Measurements from ENCODE around the gene SLC16A7. TPM values are rescaled to one million over a fixed set of nuclear protein-coding genes. Genes with fewer than 3 reads are reported as not detected.

SLC16A7 gene
- total RNA-seq, 1 donor from 2014 or later: 6.5 TPM

DNA sequence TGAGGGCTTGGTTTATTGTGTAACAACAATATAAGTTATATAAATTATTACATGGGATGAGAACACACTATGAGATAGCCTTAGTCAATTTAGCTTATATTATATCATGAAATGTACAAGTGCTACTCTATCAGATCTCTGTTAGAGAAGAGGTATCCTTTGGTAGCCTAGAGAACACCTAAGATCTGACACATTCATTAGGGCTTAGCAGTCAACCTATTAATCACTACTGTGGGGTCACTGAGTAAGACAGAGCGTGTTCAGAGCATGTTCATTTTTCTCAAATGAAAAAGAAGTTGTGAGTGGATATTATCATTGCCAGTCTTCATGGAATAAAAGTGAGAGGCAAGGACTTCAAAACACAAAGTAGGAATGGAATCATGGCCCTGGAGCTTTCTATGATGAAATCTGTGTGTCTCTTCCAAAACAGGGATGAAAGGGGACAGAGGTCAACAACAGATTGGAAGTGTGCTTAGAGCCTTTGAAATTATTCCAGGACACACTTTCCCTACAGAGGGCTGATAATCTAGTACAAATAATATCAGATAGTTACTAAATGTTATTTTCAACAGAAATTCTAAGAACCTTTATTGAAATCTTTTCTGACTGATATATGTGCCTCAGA is 114.3 kb downstream of the SLC16A7 start:
- no peak overlapping the region for H3K27ac Mint-ChIP-seq
- H3K9me3 Mint-ChIP-seq (ENCODE audit: low read depth): peaks cover 5% of the 10 kb centered on the region
- no peaks in the 10 kb centered on the region for H3K27me3 Mint-ChIP-seq
- no peak overlapping the region for H3K4me3 Mint-ChIP-seq (ENCODE audit: low read depth)
- TF ChIP-seq, protein P1, sequence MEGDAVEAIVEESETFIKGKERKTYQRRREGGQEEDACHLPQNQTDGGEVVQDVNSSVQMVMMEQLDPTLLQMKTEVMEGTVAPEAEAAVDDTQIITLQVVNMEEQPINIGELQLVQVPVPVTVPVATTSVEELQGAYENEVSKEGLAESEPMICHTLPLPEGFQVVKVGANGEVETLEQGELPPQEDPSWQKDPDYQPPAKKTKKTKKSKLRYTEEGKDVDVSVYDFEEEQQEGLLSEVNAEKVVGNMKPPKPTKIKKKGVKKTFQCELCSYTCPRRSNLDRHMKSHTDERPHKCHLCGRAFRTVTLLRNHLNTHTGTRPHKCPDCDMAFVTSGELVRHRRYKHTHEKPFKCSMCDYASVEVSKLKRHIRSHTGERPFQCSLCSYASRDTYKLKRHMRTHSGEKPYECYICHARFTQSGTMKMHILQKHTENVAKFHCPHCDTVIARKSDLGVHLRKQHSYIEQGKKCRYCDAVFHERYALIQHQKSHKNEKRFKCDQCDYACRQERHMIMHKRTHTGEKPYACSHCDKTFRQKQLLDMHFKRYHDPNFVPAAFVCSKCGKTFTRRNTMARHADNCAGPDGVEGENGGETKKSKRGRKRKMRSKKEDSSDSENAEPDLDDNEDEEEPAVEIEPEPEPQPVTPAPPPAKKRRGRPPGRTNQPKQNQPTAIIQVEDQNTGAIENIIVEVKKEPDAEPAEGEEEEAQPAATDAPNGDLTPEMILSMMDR (IDR thresholded peaks at IDR 0.05; ENCODE audit: unreplicated experiment): no peak
- peaks cover 9% of the 10 kb centered on the region for H3K4me1 Mint-ChIP-seq (ENCODE audit: low read depth)
- no peaks in the 10 kb centered on the region for H3K36me3 Mint-ChIP-seq (ENCODE audit: insufficient read depth)
- DNase-seq (ENCODE audit: low spot score, unreplicated experiment): no peak

- Mint-ChIP-seq H3K27me3 (no peaks in the 10 kb centered on the region), H3K9me3 (ENCODE audit: low read depth) (peaks cover 5% of the 10 kb centered on the region), H3K36me3 (ENCODE audit: insufficient read depth) (no peaks in the 10 kb centered on the region), H3K4me1 (ENCODE audit: low read depth) (peaks cover 16% of the 10 kb centered on the region), H3K4me3 (ENCODE audit: low read depth) (no peak overlapping the region), H3K27ac (no peak overlapping the region)
- TF ChIP-seq, protein P1 (IDR thresholded peaks at IDR 0.05; ENCODE audit: unreplicated experiment): no peak
- no peak for DNase-seq (ENCODE audit: low spot score, unreplicated experiment)
Observed at GRCh38 chr12:59710964-59711363, 115.1 kb downstream of the SLC16A7 start.

DNA sequence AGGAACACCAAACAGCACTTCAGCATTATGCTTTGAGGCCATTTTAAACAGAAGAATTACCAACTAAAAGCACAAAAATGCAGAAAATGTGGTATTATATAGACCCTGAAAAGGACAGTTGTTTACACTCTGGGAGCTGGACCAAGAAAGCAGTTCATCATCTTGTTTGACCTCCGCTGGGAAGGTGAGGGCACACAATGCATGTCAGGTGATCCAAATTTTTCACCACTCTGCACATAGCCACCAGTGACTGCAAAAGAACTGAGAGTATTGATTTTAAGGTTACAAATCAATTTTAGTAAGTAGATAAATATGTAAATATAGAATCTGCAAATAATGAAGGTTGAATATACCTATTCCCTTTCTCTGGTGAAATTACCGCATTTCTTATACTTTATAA is 119.6 kb downstream of the SLC16A7 start:
- Mint-ChIP-seq H3K9me3 (ENCODE audit: low read depth) (peaks cover 5% of the 10 kb centered on the region), H3K36me3 (ENCODE audit: insufficient read depth) (no peaks in the 10 kb centered on the region), H3K27me3 (no peaks in the 10 kb centered on the region), H3K4me3 (ENCODE audit: low read depth) (no peak overlapping the region), H3K4me1 (ENCODE audit: low read depth) (peaks cover 28% of the 10 kb centered on the region), H3K27ac (peak overlapping the region; percentile 82)
- TF ChIP-seq, protein P1 (IDR thresholded peaks at IDR 0.05; ENCODE audit: unreplicated experiment): no peak
- no peak for DNase-seq (ENCODE audit: low spot score, unreplicated experiment)

DNA sequence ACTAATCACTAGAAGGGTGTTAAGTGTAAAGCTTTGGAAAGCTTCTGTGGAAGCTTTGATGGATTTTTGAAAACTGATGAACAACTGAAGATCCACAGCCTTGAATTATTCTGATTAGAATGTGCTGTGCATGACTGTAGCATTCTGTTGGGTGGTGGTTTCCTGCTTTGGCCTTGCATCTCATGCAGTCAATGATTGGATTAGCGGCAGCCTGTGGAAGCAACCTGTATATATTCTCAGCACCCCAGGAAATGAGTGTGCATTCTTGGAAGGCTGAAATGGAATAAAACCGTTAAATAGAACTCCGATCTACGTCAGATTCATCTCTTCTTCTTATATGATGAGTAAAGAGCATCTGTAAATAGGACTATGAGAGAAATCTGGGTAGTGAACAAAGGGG is 120.2 kb downstream of the SLC16A7 start:
- Mint-ChIP-seq H3K27ac (no peak overlapping the region), H3K27me3 (no peaks in the 10 kb centered on the region), H3K4me1 (ENCODE audit: low read depth) (peaks cover 28% of the 10 kb centered on the region), H3K9me3 (ENCODE audit: low read depth) (peaks cover 5% of the 10 kb centered on the region), H3K4me3 (ENCODE audit: low read depth) (no peak overlapping the region), H3K36me3 (ENCODE audit: insufficient read depth) (no peaks in the 10 kb centered on the region)
- no peak for DNase-seq (ENCODE audit: low spot score, unreplicated experiment)
- TF ChIP-seq, protein P1 (IDR thresholded peaks at IDR 0.05; ENCODE audit: unreplicated experiment): no peak

GRCh38 chr12:59717436-59717835 is 121.6 kb downstream of the SLC16A7 start:
- H3K9me3 Mint-ChIP-seq (ENCODE audit: low read depth): peaks cover 5% of the 10 kb centered on the region

More at GRCh38 chr12:59717436-59717835, 121.6 kb downstream of the SLC16A7 start:
- no peaks in the 10 kb centered on the region for H3K36me3 Mint-ChIP-seq (ENCODE audit: insufficient read depth)
- no peaks in the 10 kb centered on the region for H3K27me3 Mint-ChIP-seq
- no peak overlapping the region for H3K27ac Mint-ChIP-seq
- H3K4me3 Mint-ChIP-seq (ENCODE audit: low read depth): no peak overlapping the region
- H3K4me1 Mint-ChIP-seq (ENCODE audit: low read depth): peaks cover 28% of the 10 kb centered on the region
- TF ChIP-seq, protein P1 (IDR thresholded peaks at IDR 0.05; ENCODE audit: unreplicated experiment): no peak
- no peak for DNase-seq (ENCODE audit: low spot score, unreplicated experiment)
